Renal cortical epithelial cell (primary cell): ENCODE data around the gene CENPL. TPM values are rescaled to one million over a fixed set of nuclear protein-coding genes. Genes with fewer than 3 reads are reported as not detected.
A peak's percentile ranks its signal among the peaks of the same experiment; 100 is the strongest.
"Not testable (repeated sequence)": the region's sequence is repeated elsewhere in the genome, so short reads cannot be mapped to it uniquely, and the experiment has no call there.

Experiments used
- DNase-seq: peaks from one replicate; pipeline ENCODE4 v3.0.0-alpha.2; 2011; ENCODE audit warnings: low read depth
- total RNA-seq: library from RNA; depleted of rRNA; stranded (reverse); fragments of >200 nt; gene quantifications from 2 replicates; pipeline ENCODE4 v1.2.3, GENCODE V29; 2014

CENPL gene, protein sequence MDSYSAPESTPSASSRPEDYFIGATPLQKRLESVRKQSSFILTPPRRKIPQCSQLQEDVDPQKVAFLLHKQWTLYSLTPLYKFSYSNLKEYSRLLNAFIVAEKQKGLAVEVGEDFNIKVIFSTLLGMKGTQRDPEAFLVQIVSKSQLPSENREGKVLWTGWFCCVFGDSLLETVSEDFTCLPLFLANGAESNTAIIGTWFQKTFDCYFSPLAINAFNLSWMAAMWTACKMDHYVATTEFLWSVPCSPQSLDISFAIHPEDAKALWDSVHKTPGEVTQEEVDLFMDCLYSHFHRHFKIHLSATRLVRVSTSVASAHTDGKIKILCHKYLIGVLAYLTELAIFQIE
- 9.4 and 14.6 TPM in 2 replicates for total RNA-seq

DNA sequence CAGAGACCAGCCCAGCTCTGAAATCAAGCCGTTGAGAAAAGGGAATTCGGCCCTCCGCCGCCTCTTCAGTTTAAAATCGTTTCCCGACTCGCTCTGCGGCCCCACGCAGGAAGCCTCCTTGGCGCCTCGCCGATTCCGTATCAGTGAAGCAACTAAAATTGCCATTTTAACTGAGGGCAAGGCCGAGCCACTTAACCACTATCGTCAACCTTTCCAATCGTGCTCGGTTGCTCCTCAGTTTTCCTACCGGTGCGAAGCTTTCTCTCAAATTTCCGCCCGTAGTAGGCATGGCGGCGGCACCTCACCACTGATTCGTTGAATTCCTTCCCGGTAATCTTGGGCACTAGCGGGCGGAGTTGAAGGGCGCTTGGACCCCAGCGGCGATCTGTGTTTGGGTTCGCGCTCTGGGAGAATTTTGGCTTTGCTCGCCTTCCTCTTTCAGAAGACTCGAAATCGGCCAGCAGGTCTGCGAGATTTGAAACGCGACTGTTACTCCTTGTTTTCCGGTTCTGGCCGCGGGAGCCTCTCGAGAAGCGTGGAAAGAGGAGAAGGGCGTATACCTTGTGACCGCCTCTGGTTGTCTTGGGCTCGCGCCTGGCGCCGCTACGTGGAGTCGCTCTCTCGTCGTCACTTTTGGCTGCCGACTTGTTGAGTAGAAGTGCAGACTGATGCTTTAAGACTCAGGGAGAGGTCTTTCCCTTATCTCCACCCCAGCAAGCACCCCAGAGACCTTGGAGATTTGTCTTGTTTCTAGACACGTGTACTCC, at the start of gene CENPL, which contains the start of gene DARS2:
Gene CENPL (minus strand): TSS at position 569 of the 767 bp plus-strand sequence. CDS start 13,584 bp downstream, outside the sequence.
Gene DARS2 (plus strand): TSS at position 359 of the 767 bp plus-strand sequence. CDS start 557 bp downstream, outside the sequence.
- DNase-seq = peak; percentile 97

DNA sequence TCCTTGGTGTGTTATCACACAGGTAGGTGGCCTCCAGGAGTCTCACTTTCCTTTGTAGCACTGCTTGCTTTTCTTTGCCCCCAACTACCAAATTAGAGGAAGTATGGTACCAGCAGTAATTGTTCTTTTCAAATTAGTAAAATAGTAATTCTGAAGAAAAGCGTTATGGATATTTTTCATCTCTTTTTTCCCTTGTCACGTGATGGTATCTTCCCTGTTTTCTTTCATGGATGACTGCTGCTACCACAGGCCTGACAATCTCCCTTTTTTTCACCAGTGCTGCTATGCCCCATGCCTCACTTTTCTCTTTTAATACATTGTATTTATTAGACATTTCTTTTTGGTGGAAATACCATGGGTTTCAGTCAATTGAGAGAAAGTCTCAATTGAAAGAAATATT, 46.8 kb upstream of the CENPL start:
- no peak for DNase-seq

DNA sequence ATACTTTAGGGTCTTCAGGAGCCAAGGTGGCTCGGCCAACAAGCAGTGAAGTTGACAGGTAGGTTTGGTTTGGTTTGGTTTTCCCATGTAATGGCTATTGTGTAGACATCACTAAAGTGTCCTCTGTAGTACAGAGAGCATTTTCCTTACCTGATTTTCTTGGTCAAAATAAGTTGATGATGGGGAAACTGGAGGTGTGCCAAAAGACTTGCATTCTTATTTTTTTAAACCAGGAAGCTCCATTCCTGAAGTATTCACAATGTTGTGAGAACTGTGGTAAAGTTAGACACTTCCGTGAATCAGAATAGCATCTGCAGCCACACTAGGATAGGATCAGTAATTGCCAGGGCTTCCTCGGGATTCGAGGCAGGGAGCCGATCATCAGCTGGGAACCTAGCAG, 46.4 kb upstream of the CENPL start:
- no peak for DNase-seq

DNA sequence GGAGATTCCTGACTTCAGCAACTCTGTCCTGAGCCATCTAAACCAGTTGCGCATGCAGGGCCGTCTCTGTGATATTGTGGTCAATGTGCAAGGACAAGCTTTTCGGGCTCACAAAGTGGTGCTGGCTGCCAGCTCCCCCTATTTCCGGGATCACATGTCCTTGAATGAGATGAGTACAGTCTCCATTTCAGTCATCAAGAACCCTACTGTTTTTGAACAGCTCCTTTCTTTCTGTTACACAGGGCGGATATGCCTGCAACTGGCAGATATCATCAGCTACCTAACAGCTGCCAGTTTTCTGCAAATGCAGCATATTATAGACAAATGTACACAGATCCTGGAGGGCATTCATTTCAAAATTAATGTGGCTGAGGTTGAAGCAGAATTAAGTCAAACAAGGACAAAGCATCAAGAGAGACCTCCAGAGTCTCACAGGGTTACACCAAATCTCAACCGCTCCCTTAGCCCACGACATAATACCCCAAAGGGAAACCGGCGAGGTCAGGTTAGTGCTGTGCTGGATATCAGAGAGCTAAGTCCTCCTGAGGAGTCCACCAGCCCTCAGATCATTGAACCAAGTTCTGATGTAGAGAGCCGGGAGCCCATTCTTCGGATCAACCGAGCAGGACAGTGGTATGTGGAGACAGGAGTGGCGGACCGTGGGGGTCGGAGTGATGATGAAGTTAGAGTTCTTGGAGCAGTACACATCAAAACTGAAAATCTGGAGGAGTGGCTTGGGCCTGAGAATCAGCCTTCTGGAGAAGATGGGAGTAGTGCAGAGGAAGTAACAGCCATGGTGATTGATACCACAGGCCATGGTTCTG, 45.8 kb upstream of the CENPL start:
- no peak for DNase-seq

DNA sequence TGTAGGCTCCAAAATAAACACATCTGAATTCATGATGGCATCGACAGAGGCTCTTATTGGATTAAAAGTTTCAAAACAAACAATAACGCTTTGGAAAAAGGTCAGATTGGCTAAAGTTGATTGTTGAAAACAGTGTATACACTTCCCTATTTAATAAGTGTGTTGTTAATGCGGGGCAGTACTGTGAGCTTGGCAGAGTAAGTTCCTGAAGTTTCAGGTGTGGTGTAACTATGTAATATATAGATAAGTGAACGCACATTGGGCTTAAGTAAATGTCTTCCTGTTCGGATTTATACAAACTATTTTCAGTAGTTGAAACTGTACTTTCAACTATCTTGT, 44.3 kb upstream of the CENPL start:
- no peak for DNase-seq

DNA sequence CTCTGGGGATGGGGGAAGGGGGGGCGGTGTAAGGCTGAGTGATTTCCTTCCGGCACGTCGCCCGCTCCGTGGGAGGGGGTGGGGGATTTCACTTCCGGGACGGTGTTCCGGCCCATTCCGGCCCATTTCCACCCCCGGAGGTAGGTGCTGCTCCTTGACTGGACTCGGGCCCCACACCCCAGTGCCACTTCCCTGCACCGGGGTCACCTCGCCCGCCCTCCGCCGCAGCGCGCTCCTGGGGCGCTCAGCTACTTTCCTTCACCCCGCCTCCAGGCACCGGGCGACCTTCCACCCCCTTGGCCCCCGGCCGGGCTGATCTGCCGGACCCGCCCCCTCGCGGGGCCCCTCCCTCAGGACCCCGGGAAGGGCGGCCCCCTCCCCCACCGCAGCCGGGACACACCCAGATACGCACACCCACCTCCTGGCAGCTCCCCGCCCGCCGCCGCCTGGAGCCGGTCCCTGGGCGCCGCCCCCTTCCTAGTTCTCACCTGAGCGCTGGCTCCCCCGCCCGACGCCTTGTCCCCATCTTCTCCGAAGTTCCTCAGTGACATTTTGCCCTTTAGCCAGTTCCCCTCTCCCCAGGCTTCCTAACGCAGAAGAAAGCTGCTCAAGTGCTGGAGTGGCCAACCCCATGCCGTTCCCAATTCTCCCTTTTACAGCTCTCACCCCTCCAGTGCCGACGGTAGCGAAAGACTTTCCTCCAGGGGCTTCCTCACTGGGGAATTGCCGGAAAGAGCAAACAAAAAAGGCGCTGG, 43.8 kb upstream of the CENPL start, which contains the start of gene ZBTB37:
Gene ZBTB37 (plus strand): TSS at position 115 of the 755 bp plus-strand sequence. CDS start 1,846 bp downstream, outside the sequence.
- DNase-seq = peak; percentile 40

DNA sequence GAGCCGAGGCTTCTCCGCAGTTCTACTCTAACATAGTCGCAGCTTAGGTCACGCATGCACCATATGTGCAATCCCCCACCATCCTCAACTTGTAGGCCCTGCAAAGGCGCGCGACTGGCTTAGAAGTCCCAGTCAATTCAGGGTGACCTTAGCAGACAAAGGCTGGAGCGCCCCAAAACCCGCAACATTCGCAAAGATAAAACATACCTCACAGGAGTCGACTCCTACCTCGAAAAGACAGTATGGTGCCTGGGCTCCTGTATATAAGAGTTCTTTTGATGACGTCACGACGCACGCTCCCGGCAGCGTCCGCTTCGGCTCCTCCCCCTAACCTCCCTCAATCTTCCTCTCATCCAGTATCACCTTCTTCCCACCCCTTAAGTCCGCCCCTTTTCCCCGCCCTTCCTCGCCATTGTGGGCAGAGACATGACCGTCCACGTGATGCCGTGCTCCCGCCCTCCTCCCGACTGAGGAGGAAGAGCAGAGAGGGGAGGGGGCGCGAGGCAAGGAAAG, 43.1 kb upstream of the CENPL start, which contains the start of gene GAS5:
Gene GAS5 (minus strand): TSS at position 237 of the 513 bp plus-strand sequence.
- DNase-seq = peak; percentile 98

DNA sequence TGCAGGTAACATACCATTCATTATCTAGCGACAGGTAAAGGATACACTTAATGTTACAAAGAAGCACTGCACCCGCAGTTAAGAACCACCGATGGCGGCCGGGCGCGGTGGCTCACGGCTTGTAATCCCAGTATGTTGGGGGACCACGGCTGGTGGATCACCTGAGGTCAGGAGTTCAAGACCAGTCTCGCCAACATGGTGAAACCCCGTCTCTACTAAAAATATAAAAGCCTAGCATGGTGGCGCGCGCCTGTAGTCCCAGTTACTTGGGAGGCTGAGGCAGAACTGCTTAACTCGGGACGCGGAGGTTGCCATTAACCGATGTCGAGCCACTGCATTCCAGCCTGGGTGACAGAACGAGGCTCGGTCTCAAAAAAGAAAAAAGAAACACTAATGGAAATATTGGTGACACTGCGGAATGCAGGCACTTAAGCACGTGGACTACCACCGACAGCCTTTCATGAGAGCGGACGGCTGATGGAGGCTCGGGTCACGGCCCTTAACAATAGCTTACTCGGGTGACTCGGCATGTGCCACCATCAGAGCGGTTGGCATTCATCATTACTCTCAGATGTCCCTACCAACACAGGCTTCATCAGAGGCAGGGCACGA, 42.6 kb upstream of the CENPL start:
- DNase-seq = no peak

DNA sequence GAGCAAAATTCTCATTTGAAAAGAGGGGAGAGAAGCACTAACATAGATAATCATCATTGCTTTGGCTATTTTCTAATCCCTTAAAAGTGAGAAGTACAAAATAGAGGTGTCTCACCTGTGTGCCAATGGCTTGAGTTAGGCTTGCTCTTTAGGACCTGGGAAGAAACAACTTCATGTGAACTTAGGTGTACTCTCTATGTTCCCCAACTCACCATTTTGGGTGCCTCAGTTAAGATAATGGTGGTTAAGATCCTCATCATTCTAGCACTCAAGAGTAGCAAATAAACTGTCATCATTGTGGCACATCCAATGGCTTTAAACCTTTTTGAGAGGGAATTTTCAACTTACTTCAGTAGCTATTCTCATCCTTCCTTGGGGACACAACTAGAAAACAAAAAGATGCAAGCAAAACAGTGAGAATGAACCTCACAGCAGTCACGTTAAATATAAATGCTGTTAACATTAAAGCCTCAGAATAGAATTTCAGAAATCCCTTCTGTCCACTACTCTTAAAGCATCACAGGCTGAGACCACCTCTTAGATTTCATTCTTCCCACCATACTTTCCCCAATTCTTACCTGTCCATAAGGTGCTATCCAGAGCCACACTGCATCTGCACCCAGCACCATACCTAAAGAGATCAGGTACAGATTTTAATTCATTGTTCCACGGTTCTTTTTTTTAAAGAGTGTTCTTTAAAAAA, 41.9 kb upstream of the CENPL start:
- DNase-seq = no peak

DNA sequence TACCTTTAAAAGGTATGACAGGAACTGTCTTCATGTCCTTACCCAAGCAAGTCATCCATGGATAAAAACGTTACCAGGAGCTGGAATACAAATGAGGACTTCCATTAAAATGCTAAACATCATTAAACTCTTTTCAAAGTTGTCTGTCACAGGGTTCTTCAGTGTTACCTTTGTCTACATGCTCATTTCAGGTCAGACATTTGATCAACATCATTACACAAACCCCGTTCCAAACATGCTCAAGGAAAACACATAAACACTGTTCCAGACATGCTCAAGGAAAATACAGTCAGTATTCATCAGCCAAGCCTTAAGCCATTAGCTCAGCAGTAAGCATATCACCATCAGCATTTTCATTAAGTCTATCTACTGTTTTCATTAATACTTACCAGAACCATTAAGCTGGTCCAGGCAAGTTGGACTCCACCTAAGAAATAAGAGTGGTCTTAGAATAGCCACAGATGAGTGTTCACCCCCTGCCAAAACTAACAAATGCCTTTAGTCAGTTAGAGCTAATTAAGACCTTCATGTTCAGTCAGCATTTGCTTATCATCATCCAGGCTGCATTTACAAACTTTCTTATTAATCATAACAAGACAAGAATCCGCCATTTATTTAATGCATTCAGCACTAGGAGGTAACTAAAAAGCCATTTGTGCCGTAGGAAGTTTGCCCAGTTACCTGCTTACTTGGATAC, 40.9 kb upstream of the CENPL start:
- no peak for DNase-seq

DNA sequence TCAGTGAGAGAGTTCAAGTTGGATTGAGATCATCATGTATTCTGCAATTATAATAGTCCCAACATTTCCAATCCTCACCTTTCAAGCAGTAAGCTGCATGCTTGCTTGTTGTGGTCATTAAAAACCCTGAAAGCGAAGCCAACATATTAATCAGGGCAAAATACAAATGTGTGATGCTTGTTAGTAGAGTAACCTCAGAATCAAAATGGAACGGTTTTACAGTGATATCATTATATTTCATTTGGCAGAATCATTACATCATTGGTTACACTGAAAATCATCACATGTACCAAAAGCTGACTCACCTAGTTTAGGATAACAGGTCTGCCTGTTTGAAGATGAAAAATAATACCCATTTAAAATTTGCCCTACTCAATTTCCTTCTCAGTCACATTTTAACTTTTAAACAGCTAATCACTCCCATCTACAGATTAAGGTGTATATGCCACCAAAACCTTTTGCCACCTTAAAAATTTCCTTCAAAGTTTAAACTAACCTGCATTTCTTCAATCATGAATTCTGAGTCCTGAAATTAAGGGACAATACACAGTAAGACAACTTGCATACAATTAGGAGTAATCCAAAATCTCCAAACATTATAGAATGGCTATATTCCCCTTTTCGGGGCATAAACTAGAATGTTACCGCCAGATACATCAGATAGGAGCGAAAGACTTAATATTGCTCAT, 39.6 kb upstream of the CENPL start:
- DNase-seq = no peak

DNA sequence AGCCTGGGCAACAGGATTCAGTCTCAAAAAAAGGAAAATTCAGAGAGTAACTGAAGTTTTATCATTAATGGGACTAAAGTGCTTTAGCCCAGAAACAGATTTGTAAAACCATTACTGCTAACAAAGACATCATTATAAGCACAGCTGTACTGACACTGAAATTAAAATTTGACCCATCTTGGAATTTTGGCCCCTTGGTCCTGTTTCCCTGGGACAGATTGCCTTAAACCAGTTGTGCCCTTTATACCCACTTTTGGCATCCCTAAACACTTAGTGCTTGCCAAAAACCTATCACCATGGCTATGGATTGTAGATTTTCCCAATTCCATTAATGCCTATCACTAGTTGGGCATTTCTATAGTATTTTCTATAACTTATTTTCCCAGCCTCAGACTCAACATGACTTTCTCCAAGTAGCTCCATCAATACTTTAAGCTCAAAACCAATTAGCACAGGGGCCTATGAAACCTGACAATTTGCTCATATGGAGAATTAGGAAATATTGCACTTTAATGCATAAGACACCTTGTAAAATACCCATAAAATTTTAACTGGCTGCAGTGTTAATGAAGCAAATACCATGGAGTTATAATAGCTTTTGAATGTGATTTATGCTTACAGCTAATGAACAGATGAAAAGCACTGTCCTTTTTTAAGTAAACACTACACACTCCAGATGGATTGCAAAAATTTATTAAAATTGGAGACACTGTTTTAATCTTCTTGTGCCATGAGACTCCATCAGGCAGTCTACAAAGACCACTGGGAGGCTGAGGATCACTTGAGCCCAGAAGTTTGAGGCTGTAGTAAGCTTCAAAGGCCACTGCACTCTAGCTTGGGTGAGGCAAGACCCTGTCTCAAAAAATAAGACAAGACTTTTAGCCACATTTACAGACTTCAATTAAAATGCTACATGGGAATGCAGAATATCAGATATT, 38.8 kb upstream of the CENPL start:
- DNase-seq = no peak

DNA sequence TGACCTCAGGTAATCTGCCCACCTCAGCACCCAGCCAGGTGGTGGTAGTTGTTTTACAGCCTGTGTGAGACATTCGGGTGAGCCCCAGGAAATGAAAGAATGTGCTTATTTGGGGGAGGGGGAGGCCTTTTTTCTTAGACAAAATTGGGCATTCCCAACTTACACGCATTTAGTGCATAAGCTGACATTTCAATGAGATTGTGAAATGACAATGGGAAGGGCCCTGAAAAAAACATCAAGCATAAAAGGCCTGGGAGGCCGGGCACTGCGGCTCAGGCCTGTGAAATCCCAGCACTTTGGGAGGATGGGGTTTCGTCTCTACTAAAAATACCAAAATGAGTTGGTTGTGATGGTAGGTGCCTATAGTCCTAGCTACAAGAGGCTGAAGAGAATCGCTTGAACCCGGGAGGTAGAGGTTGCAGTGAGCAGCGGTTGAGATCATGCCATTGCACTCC, 38.1 kb upstream of the CENPL start:
- no peak for DNase-seq

DNA sequence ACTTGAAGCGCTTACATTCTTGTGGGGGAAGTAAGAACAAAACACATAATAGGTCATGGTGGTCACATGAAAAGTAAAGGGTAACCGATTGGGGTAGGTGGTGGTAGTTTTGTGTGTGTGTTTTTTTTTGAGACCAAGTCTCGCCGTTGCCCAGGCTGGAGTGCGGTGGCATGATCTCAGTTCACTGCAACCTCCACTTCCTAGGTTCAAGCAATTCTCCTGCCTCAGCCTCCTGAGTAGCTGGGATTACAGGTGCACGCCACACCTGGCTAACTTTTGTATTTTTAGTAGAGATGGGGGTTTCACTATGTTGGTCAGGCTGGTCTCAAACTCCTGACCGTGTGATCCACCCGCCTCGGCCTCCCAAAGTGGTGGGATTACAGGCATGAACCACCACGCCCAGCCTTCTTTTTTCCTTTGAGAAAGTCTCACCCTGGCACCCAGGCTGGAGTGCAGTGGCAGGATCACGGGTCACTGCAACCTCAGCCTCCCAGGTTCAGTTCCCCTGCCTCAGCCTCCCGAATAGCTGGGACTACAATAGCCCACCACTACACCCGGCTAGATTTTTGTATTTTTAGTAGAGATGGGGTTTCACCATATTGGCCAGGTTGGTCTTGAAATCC, 37.6 kb upstream of the CENPL start:
- not testable (repeated sequence) for DNase-seq

DNA sequence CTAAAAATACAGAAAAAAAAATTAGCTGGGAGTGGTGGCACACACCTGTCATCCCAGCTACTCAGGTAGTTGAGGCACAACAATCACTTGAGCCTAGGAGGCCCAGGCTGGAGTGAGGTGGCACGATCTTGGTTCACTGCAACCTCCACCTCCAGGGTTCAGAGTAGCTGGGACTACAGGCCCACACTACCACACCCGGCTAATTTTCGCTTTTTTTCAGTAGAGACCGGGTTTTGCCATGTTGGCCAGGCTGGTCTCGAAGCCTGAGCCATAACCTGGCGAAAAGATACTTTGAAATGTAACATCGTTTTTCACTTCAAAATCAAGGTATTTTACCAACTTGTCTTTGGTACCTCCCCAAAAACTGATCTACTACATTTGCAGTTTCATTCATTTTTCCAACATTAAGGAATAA, 37.1 kb upstream of the CENPL start:
- DNase-seq = no peak

DNA sequence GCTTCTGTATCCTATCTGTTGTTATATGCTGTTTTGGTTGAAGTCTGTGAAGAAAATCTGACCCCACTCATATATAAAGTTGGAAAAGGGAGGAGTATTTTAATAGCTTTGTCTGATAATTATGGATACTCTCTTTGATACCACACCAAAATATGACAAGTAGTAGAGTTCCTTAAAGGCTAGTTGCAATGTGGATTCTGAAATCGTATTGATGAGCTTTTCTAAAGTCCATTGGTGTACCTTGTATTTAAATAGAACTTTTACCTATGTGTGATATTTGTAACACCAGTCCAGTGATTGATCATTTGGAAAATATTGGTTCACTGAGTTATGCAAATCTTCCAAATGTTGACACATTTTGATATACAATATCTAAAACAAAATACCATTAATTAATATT, 35.4 kb upstream of the CENPL start:
- no peak for DNase-seq

DNA sequence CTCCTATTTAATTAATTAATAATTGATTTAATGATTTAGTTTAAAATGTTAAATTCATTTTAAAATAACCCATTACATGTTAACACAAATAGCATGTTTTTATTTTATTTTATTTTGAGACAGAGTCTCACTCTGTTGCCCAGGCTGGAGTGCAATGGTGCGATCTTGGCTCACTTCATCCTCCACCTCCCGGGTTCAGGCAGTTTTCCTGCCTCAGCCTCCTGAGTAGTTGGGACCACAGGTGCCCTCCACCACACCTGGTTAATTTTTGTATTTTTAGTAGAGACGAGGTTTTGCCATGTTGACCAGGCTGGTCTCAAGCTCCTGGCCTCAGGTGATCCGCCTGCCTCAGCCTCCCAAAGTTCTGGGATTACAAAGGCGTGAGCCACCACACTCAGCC, 34.9 kb upstream of the CENPL start:
- DNase-seq = not testable (repeated sequence)
